Coronary artery (tissue), 2 donors: Measurements from ENCODE around the gene CPNE6.

ENCODE experiments used
- DNase-seq: peaks from one replicate; pipeline ENCODE4 v3.0.0-alpha.2; 2017; ENCODE audit warnings: low spot score
- H3K27ac ChIP-seq, 2 donors: fragments of 200-600 bp; sonication (generic); one replicate each; pipeline ENCODE4 v1.5.1; 2016 to 2019
- H3K4me3 ChIP-seq: fragments of 200-600 bp; sonication (generic); 2 replicates; pipeline ENCODE4 v1.5.1; 2016; ENCODE audit warnings: mild to moderate bottlenecking, moderate library complexity
- TF ChIP-seq, protein P1 (sequence below): fragments of 200-600 bp; sonication (generic); IDR thresholded peaks from one replicate; pipeline ENCODE4 v1.5.1; 2019; ENCODE audit warnings: antibody characterized with exemption

CPNE6 gene

DNA sequence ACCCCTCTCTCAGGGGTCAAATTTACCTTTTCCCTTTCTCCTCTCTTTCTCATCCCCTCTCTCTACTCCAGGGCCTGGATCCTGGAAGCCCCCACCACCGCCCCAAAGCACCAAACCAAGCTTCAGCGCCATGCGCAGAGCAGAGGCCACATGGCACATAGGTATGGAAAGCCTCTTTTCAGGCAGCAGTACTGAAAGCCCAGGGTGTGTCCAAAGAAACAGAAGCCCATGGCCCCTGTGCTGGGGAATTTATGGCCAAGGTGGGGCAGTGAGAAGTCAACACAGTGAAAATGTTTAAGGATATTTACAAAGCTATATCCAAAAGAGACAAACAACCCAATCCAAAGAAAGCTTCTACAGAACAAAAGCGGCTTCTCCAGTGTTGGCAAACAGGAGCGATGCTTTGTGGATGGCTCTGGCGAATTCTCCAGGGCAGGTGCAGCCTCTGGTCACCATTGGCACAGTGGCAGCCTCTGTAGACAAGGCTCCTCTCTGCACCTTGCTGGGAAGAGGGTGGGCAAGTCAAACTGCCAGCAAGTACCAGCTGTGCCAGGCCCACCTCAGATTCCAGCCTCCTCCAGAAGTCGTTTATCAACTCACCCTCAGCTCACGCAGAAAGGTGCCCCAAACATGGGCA lies 4.7 kb upstream of the CPNE6 start:
- H3K27ac ChIP-seq, result no peak overlapping the region
- H3K4me3 ChIP-seq, result no peak overlapping the region
- TF ChIP-seq, protein P1, sequence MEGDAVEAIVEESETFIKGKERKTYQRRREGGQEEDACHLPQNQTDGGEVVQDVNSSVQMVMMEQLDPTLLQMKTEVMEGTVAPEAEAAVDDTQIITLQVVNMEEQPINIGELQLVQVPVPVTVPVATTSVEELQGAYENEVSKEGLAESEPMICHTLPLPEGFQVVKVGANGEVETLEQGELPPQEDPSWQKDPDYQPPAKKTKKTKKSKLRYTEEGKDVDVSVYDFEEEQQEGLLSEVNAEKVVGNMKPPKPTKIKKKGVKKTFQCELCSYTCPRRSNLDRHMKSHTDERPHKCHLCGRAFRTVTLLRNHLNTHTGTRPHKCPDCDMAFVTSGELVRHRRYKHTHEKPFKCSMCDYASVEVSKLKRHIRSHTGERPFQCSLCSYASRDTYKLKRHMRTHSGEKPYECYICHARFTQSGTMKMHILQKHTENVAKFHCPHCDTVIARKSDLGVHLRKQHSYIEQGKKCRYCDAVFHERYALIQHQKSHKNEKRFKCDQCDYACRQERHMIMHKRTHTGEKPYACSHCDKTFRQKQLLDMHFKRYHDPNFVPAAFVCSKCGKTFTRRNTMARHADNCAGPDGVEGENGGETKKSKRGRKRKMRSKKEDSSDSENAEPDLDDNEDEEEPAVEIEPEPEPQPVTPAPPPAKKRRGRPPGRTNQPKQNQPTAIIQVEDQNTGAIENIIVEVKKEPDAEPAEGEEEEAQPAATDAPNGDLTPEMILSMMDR, result no peak
- DNase-seq, result no peak

DNA sequence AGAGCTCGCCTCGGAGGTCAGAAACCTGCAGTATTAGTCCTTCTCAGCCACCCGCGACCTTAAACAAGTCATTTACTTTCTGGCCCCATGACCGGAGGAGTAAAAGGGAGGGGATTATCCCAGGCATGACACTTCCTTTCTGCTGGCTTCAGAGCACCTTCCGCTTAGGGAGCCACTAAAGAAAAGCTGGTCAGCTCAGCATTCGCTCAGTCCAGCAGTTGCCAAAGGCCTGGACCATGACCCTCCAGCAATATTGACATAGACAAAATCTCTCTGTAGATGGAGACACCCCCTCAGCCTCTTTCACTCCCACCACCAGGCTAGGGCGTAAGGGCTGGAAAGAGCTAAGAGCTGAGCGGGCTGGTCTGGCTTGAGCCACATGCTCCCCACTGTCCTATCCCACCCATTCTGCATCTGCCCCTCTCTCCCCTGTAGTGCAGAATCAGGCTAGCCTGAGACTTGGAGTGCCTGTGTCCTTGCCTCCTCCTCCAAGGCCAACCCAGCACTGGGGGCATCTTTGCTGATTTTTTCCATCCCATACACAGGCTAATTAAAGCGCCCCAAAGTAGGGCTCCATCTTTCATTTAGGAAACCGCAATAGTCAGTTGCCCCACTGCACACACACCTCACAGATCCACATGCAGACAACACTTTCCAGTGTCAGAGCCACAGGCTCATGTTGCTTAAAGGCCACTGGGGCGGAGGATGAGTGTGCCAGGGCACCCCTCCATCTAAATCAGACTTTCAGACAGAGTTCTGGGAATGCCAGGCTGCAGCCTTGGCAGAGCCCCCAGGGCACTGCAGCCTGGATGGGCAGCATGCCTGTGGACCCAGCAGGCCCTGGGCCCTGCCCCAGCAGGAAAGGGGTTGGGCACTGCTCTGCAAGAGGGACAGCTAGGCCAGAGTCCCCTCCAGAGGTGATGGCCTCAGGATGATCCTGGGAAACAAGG lies 4.0 kb upstream of the CPNE6 start:
- Histone ChIP-seq H3K27ac (no peak overlapping the region), H3K4me3 (no peak overlapping the region)
- no peak for DNase-seq
- TF ChIP-seq, protein P1, result no peak

DNA sequence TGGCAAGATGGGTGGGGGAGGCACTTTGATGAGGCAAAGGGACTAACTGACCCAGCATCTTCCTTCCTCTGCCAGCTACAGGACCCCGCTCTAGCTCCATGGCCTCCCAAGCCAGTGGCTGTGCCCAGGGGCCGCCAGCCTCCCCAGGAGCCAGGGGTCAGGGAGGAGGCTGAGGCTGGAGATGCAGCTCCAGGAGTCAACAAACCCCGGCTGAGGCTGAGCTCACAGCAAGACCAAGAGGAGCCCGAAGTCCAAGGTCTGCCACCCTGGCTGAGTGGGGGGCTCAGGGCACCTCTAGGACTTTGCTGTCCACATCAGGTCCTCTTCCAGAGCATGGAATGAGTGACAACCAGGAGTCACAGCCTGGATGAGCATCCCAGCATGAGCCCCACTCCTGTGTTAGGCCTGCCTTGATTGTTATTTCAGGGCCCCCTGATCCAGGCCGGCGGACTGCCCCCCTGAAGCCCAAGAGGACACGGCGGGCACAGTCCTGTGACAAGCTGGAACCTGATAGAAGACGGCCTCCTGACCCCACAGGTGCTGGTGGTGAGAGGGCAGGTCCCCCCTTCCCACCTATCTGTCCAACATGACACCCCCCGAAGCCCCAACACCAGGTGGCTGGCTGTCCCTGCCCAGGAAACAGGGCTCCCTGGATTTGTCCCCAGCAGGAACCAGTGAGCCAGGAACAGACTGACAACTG lies 2.5 kb upstream of the CPNE6 start:
- no peak overlapping the region for H3K4me3 ChIP-seq
- TF ChIP-seq, protein P1, result no peak
- no peak for DNase-seq
- H3K27ac ChIP-seq, result no peak overlapping the region

DNA sequence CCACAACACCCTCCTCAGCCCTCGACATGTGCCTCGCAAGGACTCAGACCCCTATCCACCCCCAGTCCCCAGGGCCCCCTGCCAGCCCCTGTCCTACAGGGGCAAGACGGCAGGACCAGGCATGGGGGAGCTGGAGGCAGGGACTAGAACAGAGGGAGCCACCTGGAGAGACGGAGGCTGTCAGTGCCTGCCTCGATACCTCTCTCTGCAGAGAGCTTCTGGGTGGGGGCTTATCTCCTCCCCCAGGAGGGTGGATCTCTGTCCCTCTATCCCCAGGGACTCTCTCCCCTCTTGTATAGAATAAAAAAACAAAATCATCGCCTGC lies 2.0 kb upstream of the CPNE6 start:
- H3K27ac ChIP-seq, result no peak overlapping the region
- H3K4me3 ChIP-seq, result no peak overlapping the region
- TF ChIP-seq, protein P1, result no peak
- no peak for DNase-seq

DNA sequence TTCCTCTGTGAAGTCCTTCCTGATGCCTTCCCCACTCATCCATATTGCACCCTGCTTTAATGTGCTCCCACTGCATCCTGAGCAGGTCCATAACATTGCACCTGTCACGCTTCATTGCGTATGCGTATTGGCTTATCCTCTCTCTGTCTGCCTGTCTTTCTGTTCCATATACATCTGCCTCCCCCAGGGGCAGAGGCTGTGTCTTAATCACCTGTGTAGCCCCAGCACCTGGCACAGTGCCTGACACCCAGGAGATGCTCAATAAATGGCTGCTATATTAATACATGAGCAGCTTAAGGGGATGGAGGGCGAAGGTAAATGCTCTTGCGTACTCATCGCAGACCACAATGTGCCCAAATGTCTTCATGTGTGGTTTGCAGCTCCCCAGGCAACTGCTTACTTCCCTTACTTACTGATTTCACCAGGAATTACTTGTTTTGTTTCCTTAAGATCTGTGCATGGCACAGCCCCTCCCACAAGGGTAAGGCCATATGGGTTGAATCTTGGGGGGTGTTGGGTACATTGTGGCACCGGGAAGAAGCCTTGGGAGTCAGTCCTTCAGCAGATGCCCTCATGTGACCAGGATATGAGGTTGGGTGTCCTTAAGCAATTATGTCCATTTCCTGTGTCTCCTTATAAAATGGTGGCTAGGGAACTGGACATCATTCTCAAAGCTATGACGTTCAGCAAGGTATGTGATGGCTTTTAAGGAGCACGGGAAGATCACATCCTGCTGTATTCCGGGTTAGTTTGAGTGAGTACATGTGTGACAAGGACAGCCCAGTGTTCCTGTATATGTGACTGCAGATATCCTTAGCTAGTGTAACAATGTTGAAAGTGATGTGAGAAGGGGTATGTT lies 848 bp upstream of the CPNE6 start:
- H3K4me3 ChIP-seq, result no peak overlapping the region
- no peak for DNase-seq
- TF ChIP-seq, protein P1, result no peak
- no peak overlapping the region for H3K27ac ChIP-seq

DNA sequence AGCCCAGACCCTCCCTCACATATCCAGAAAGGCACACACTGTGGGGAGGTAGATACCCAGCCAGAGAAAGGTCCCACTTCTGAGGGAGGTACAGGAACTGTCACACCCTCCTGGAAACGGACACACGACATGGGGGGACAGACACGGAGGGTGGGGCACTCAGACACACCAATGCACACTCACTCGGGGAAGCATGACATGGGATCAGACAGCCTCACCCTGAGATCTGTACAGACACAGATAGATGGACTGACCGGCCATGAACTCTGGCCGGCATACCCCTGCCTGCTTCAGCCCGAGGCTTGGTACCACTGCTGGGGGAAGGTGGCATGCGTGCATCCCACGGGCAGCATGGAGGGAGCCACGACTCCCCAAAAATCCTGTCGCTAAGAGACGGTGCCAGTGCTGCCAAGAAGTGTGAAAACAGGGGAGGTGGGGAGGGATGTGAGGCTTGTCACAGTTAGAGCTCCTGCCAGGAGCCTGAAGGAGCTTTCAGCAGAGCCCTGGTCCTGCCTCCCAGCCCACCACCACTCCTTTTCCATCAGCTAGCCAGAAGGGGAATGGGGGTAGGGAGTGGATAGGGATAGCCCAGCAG lies 571 bp downstream of the CPNE6 start:
- TF ChIP-seq, protein P1, result no peak
- Histone ChIP-seq H3K4me3 (no peak overlapping the region), H3K27ac (no peak overlapping the region)
- no peak for DNase-seq
